NCI-H1694 (cell line): ENCODE data around the gene SDC4.
A peak's percentile ranks its signal among the peaks of the same experiment; 100 is the strongest.

Source experiments
- DNase-seq: peaks from one replicate; lab custom pipeline; 2025; lab: John Stamatoyannopoulos, UW

Gene SDC4

DNA sequence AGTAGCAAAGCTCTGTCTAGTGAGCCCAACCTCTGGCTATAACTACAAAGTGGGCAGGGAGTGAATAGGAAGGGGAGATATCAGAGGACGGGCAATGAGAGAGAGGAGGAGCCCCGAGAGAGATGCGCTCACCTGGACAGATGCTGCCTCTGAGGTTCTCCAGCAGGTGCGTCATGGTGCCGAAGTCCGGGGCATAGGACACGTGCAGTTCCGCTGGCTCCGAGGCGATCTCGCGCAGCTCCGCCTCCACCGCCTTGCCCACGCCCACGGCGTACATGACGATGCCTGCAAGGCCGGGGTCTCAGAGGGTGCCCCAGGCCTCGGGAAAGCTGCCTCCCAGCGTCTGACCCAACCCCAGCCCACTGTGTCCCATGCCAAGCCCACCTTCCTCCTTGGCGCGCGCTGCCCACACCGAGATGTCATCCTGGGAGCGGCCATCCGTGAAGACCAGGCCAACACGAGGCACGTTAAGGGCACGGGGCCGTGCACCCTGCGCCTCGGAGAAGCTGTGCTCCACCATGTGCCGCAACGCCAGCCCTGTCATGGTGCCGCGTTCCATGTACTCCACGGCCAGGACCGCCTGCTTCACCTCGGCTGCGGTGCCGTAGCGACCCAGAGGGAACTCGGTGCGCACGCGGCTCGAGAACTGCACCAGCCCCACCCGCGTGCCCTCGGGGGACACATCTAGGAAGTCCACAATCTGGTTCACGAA, 50.3 kb downstream of the SDC4 start:
- DNase-seq = no peak

GRCh38 chr20:45294659-45295058, 53.6 kb downstream of the SDC4 start:
- DNase-seq = no peak

GRCh38 chr20:45294003-45294368, 54.2 kb downstream of the SDC4 start:
- DNase-seq = no peak

GRCh38 chr20:45293041-45294002, 54.9 kb downstream of the SDC4 start:
- DNase-seq = peak; percentile 32

- DNase-seq = no peak
Measured at GRCh38 chr20:45292343-45292742, 55.9 kb downstream of the SDC4 start.

GRCh38 chr20:45291526-45291925, 56.7 kb downstream of the SDC4 start:
- no peak for DNase-seq

GRCh38 chr20:45290677-45291355, 57.4 kb downstream of the SDC4 start:
- peak; percentile 64 for DNase-seq

GRCh38 chr20:45289942-45290676, 58.1 kb downstream of the SDC4 start:
- no peak for DNase-seq

GRCh38 chr20:45288860-45289259, 59.4 kb downstream of the SDC4 start:
- DNase-seq = no peak

GRCh38 chr20:45288376-45288775, 59.8 kb downstream of the SDC4 start:
- no peak for DNase-seq

- DNase-seq = no peak
Measured at GRCh38 chr20:45283551-45284057, 64.6 kb downstream of the SDC4 start.

DNA sequence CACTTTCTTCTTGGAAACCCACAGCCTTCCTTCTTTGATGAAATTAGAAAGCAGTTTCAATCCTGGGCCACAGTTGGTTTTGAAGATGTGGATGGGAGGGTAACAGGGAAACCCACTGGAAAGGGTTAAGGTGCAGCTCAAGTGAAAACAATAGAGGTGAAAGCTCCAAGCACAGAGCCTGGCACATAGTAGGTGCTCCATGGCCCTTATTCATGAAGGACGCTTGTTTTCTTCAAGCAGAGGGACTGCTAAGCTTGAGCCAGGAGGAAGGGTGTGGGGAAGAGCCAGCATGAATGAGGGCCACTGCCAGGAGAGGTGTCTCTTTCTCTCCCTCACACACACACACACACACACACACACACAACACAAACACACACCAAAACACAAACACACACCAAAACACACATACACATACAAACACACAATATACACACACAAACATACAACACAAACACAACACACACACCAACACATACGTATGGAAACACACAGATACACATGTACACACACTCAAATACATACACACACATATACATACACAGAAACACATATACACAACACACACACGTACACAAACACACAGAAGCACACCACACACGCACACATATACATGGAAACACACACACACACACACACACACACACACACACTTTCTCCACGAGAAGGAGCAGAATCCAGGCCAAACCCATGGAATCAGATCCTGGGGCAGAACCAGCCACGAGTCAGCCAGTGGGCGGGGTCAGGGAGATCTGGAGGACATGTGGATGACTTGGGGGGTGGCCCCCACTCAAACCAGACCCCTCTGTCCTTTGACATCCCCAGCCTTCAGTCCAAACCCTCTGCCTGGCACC, 65.3 kb downstream of the SDC4 start:
- DNase-seq = no peak

- no peak for DNase-seq
Measured at GRCh38 chr20:45279992-45280391, 68.2 kb downstream of the SDC4 start.

GRCh38 chr20:45275338-45275737, 72.9 kb downstream of the SDC4 start:
- DNase-seq = no peak
